Heart right ventricle (tissue), 16 donors: ENCODE measurements around the gene ABAT. TPM values are rescaled to one million over a fixed set of nuclear protein-coding genes. Genes with fewer than 3 reads are reported as not detected.

Source experiments
- ATAC-seq, 8 donors: fragments of 200-7000 bp; cut with Tn5 transposase; one replicate each; pipeline ENCODE4 v1.9.1; 2020; ENCODE audit warnings: mild to moderate bottlenecking in 8 of 8, moderate library complexity in 8 of 8, moderate number of reproducible peaks in 1 of 8
- DNase-seq, 2 donors: peaks; one replicate each; pipeline ENCODE4 v3.0.0-alpha.2; 2020
- H3K27ac ChIP-seq, 10 donors: fragments of 200-600 bp; sonication (generic) in 2 of 10; one replicate each; pipeline versions ENCODE4 v1.5.0 to v1.8.0; 2020 to 2022; ENCODE audit warnings: mild to moderate bottlenecking in 3 of 10
- H3K27me3 ChIP-seq, 7 donors: fragments of 200-600 bp; one replicate each; pipeline ENCODE4 v1.8.0; 2021 to 2022; ENCODE audit warnings: mild to moderate bottlenecking in 2 of 7
- H3K36me3 ChIP-seq, 9 donors: fragments of 200-600 bp; sonication (generic) in 1 of 9; one replicate each; pipeline versions ENCODE4 v1.5.0 to v1.8.0; 2020 to 2022; ENCODE audit warnings: mild to moderate bottlenecking in 2 of 9
- H3K4me1 ChIP-seq, 9 donors: fragments of 200-600 bp; sonication (generic) in 1 of 9; one replicate each; pipeline versions ENCODE4 v1.5.0 to v1.8.0; 2020 to 2022; ENCODE audit warnings: mild to moderate bottlenecking in 4 of 9
- H3K4me3 ChIP-seq, 10 donors: fragments of 200-600 bp; sonication (generic) in 2 of 10; one replicate each; pipeline versions ENCODE4 v1.5.0 to v1.8.0; 2020 to 2022; ENCODE audit warnings: mild to moderate bottlenecking in 7 of 10, moderate library complexity in 2 of 10
- H3K9me3 ChIP-seq, 11 donors: fragments of 200-600 bp in 10 of 11; sonication (generic) in 2 of 11; one replicate each; pipeline versions ENCODE4 v1.5.0 to v1.8.0; 2013 to 2022; ENCODE audit warnings: mild to moderate bottlenecking in 2 of 11, control low read depth in 1 of 11, moderate library complexity in 1 of 11
- CTCF ChIP-seq, 9 donors: fragments of 200-600 bp; sonication (generic) in 2 of 9; IDR thresholded peaks; one replicate each; pipeline versions ENCODE4 v1.5.0 to v1.8.0; 2021 to 2022; ENCODE audit warnings: antibody characterized with exemption in 9 of 9, mild to moderate bottlenecking in 5 of 9, moderate library complexity in 1 of 9
- WGBS, 2 donors: extraction: QIAGEN DNeasy Blood & Tissue Kit; methylation state at CpG; one replicate each; pipeline ENCODE4 v1.1.7; 2013; ENCODE audit warnings: inconsistent platforms in 1 of 2; 5-methylcytosine and 5-hydroxymethylcytosine counted together
- intact Hi-C, 10 donors: fragments of 100-400 bp; cut with DNase I; formaldehyde crosslinking; loops; one replicate each; pipeline versions ENCODE4 v1.11.1 to v1.14.2; 2022
- polyA plus RNA-seq, 2 donors: library from polyadenylated mRNA; stranded (reverse); fragments of 200-250 nt; gene quantifications; one replicate each; pipeline ENCODE4 v1.2.3, GENCODE V29; 2013
- total RNA-seq, 10 donors: library from RNA; stranded (reverse); fragmentation: NEBNext Ultra II Directional in 3 of 10; extraction: Animal tissue kit (Norgen Biotek cat#: 25700) in 3 of 10; gene quantifications; one replicate each; pipeline versions ENCODE4 v1.2.1 to v1.2.4, GENCODE V29; 2021 to 2023
- donor health status: Arrhythmogenic right ventricular cardiomyopathy.
- donor health status: ischemic (EF 13 %, LVEDD 7.1; RV severe dilation, severe dysfunction).
- donor health status: healthy with polysubstance abuse.
- donor health status: DM: no; HTN: yes; CAD: no.
- donor health status: DM: no; HTN: no; CAD: no.
- donor health status: ischemic (EF 25% LVEDD 6.9; RV normal size, moderate dysfunction).
- donor health status: ischemic (EF 25% LVEDD 5.7; RV mildly dilated, moderate dysfunction).
- donor health status: healthy.
- donor health status: DM: yes; HTN: yes; CAD: no.
- donor health status: Ischemic cardiomyopathy.
- donor health status: ischemic (EF 35%, LVEDD 5.7; RV mildly dilated, moderate dysfunction).
- donor health status: nonischemic (EF 11% LVEDD 7.7; RV severe dilation, severe dysfunction).
- donor health status: DM: yes; HTN: yes; CAD: no.
- donor health status: PGD.
- donor health status: ischemic (EF 29% LVEDD 5.4; RV normal size, mild dysfunction).
- donor health status: nonischemic (EF 23%, LVEDD 6.1; RV moderate dilation, normal function).

ABAT gene
- total and polyA plus RNA-seq, 12 donors = 2.2 to 35.9 (median 14.0) TPM

GRCh38 chr16:8721336-8722024, 47.1 kb downstream of the ABAT start:
- Histone ChIP-seq H3K27ac (no peak overlapping the region), H3K4me1 (peaks cover 0 to 7% (median 0%) of the 10 kb centered on the region in 9 donors), H3K9me3 (peaks cover 0 to 13% (median 0%) of the 10 kb centered on the region in 11 donors), H3K27me3 (no peaks in the 10 kb centered on the region), H3K4me3 (no peak overlapping the region), H3K36me3 (peaks cover 0 to 4% (median 0%) of the 10 kb centered on the region in 9 donors)
- TF ChIP-seq CTCF (IDR thresholded peaks at IDR 0.05) = no peak
- intact Hi-C loops = no loop called here
- no peak for ATAC-seq
- 80 to 84% methylated on average over 14 of the region's 14 CpGs for WGBS, 2 donors
- DNase-seq = no peak

- Histone ChIP-seq H3K4me1 (peaks cover 0 to 7% (median 0%) of the 10 kb centered on the region in 9 donors), H3K36me3 (no peaks in the 10 kb centered on the region), H3K27ac (no peak overlapping the region), H3K4me3 (no peak overlapping the region), H3K9me3 (peaks cover 0 to 9% (median 0%) of the 10 kb centered on the region in 11 donors), H3K27me3 (no peaks in the 10 kb centered on the region)
- no peak for DNase-seq
- 94 to 95% methylated on average over 4 of the region's 4 CpGs for WGBS, 2 donors
- intact Hi-C loops = no loop called here
- TF ChIP-seq CTCF (IDR thresholded peaks at IDR 0.05) = no peak
- no peak for ATAC-seq
These were observed 47.6 kb downstream of the ABAT start for GRCh38 chr16:8722025-8722348.

GRCh38 chr16:8725513-8726178, 51.2 kb downstream of the ABAT start:
- H3K4me1 ChIP-seq = peaks cover 0 to 14% (median 0%) of the 10 kb centered on the region in 9 donors
- H3K27ac ChIP-seq = no peak overlapping the region
- ATAC-seq (no peak), DNase-seq (no peak)
- no peaks in the 10 kb centered on the region for H3K9me3 ChIP-seq
- no peaks in the 10 kb centered on the region for H3K27me3 ChIP-seq
- TF ChIP-seq CTCF (IDR thresholded peaks at IDR 0.05) = no peak
- no peaks in the 10 kb centered on the region for H3K36me3 ChIP-seq
- 77 to 79% methylated on average over 7 of the region's 7 CpGs for WGBS, 2 donors
- H3K4me3 ChIP-seq = no peak overlapping the region
- intact Hi-C loops = no loop called here

- no peak for ATAC-seq
These were observed 52.9 kb downstream of the ABAT start for GRCh38 chr16:8727131-8727806.

More at GRCh38 chr16:8727131-8727806, 52.9 kb downstream of the ABAT start:
- WGBS, 2 donors = 80 to 81% methylated on average over 9 of the region's 9 CpGs
- no peak for TF ChIP-seq CTCF (IDR thresholded peaks at IDR 0.05)
- Histone ChIP-seq H3K9me3 (no peaks in the 10 kb centered on the region), H3K27me3 (no peaks in the 10 kb centered on the region), H3K36me3 (no peaks in the 10 kb centered on the region), H3K4me1 (peaks cover 0 to 15% (median 0%) of the 10 kb centered on the region in 9 donors), H3K27ac (no peak overlapping the region), H3K4me3 (no peak overlapping the region)
- DNase-seq = no peak
- intact Hi-C loops = no loop called here
